ENCODE data around the gene KHDC4. TPM values are rescaled to one million over a fixed set of nuclear protein-coding genes. Genes with fewer than 3 reads are reported as not detected.
A peak's percentile ranks its signal among the peaks of the same experiment; 100 is the strongest.

Gene KHDC4
- total RNA-seq, 6 experiments from 2014 or later: 22.6 to 26.1 (median 23.5) TPM

- Mint-ChIP-seq H3K27ac (peak overlapping the region; percentile 70), H3K9me3 (no peaks in the 10 kb centered on the region), H3K27me3 (ENCODE audit: insufficient read depth) (no peaks in the 10 kb centered on the region; the same call in none of the 2 replicates), H3K4me1 (ENCODE audit: low read depth) (peaks cover 94% of the 10 kb centered on the region), H3K4me3 (no peak overlapping the region), H3K36me3 (ENCODE audit: low read depth) (peaks cover 29% of the 10 kb centered on the region)
- no peak for DNase-seq
- TF ChIP-seq CTCF (IDR thresholded peaks at IDR 0.05): no peak
Observed at GRCh38 chr1:155971910-155972809, 37.9 kb upstream of the KHDC4 start.

- H3K4me1 Mint-ChIP-seq (ENCODE audit: low read depth): peaks cover 79% of the 10 kb centered on the region
- DNase-seq: peak; percentile 69
- peak overlapping the region; percentile 69 for H3K4me3 Mint-ChIP-seq
- no peaks in the 10 kb centered on the region for H3K9me3 Mint-ChIP-seq
- H3K36me3 Mint-ChIP-seq (ENCODE audit: low read depth): peaks cover 29% of the 10 kb centered on the region
- H3K27ac Mint-ChIP-seq: peak overlapping the region; percentile 86
- peaks cover 4% of the 10 kb centered on the region for H3K27me3 Mint-ChIP-seq (ENCODE audit: insufficient read depth)
- no peak for TF ChIP-seq CTCF (IDR thresholded peaks at IDR 0.05)
Observed at GRCh38 chr1:155970531-155971167, 36.4 kb upstream of the KHDC4 start.

GRCh38 chr1:155969377-155969791 lies 35.2 kb upstream of the KHDC4 start:
- H3K4me1 Mint-ChIP-seq (ENCODE audit: low read depth): peaks cover 66% of the 10 kb centered on the region

GRCh38 chr1:155968670-155969069 lies 34.5 kb upstream of the KHDC4 start:
- peak overlapping the region; percentile 86 for H3K27ac Mint-ChIP-seq
- H3K4me1 Mint-ChIP-seq (ENCODE audit: low read depth): peaks cover 62% of the 10 kb centered on the region
- TF ChIP-seq CTCF (IDR thresholded peaks at IDR 0.05): no peak
- H3K36me3 Mint-ChIP-seq (ENCODE audit: low read depth): peaks cover 33% of the 10 kb centered on the region
- DNase-seq: no peak
- H3K27me3 Mint-ChIP-seq (ENCODE audit: insufficient read depth): peaks cover 4% of the 10 kb centered on the region
- no peaks in the 10 kb centered on the region for H3K9me3 Mint-ChIP-seq
- H3K4me3 Mint-ChIP-seq: no peak overlapping the region

More at GRCh38 chr1:155969377-155969791, 35.2 kb upstream of the KHDC4 start:
- Mint-ChIP-seq H3K4me3 (no peak overlapping the region), H3K36me3 (ENCODE audit: low read depth) (peaks cover 29% of the 10 kb centered on the region), H3K27me3 (ENCODE audit: insufficient read depth) (peaks cover 4% of the 10 kb centered on the region), H3K27ac (peak overlapping the region; percentile 86), H3K9me3 (no peaks in the 10 kb centered on the region)
- DNase-seq: no peak
- TF ChIP-seq CTCF (IDR thresholded peaks at IDR 0.05): no peak

- Mint-ChIP-seq H3K4me3 (no peak overlapping the region), H3K27ac (peak overlapping the region; percentile 86), H3K9me3 (no peaks in the 10 kb centered on the region), H3K36me3 (ENCODE audit: low read depth) (peaks cover 30% of the 10 kb centered on the region), H3K4me1 (ENCODE audit: low read depth) (peaks cover 58% of the 10 kb centered on the region), H3K27me3 (ENCODE audit: insufficient read depth) (peaks cover 4% of the 10 kb centered on the region; the same call in 1 of the 2 replicates)
- DNase-seq: no peak
- no peak for TF ChIP-seq CTCF (IDR thresholded peaks at IDR 0.05)
Observed at GRCh38 chr1:155968051-155968400, 33.8 kb upstream of the KHDC4 start.
